ENCODE results near the gene ENG.

The ENG gene

DNA sequence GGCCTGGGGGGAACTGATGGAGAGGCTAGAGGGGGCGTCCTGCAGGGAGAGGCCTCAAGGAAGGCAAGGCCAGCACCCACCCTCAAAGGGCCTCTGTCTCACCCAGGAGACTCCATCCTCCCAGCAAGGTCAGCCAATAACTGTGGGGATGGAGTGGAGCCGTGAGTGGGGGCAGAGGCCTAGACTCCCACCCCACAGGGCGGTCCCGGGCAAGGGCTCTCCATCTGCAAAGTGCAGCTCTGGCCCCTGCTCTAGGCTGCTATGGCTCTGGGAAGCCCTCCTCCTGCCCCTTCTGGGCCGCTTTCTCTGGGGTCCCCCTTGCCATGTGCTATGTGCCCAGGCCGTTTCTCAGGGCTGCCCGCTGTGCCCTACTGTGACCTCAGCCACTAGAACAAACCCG, 37.7 kb downstream of the ENG start:
- DNase-seq (ENCODE audit: extremely low read depth, insufficient read length), result no peak
- no peaks in the 10 kb centered on the region for H3K27me3 ChIP-seq (replicated peaks; ENCODE audit: control insufficient read depth, insufficient read depth, low read length)
- TF ChIP-seq, protein P1, sequence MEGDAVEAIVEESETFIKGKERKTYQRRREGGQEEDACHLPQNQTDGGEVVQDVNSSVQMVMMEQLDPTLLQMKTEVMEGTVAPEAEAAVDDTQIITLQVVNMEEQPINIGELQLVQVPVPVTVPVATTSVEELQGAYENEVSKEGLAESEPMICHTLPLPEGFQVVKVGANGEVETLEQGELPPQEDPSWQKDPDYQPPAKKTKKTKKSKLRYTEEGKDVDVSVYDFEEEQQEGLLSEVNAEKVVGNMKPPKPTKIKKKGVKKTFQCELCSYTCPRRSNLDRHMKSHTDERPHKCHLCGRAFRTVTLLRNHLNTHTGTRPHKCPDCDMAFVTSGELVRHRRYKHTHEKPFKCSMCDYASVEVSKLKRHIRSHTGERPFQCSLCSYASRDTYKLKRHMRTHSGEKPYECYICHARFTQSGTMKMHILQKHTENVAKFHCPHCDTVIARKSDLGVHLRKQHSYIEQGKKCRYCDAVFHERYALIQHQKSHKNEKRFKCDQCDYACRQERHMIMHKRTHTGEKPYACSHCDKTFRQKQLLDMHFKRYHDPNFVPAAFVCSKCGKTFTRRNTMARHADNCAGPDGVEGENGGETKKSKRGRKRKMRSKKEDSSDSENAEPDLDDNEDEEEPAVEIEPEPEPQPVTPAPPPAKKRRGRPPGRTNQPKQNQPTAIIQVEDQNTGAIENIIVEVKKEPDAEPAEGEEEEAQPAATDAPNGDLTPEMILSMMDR (IDR thresholded peaks at IDR 0.05; ENCODE audit: insufficient read depth, low read length, poor library complexity, severe bottlenecking), result no peak
- H3K4me3 ChIP-seq (replicated peaks; ENCODE audit: low read depth, low read length), result no peak overlapping the region
- H3K36me3 ChIP-seq (ENCODE audit: control insufficient read depth, insufficient read depth, low read length), result peaks cover 30% of the 10 kb centered on the region

DNA sequence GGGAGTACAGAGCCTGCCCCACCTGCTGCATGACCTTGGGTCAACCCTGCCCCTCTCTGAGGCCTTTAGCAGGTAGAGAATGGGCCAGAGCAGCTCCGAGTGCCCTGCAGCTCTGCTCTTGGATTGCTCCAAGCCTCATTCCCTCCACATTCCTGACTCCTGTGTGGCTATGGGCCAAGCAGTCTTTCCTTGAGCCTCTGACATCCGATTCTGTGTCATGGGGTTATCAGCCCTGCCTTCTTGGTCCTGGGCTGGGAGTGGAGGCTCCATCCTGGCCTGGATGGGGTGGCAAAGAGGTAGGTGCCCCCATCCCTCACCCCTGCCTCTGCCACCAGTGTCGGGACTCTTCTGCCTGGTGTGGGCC, 38.1 kb downstream of the ENG start:
- no peak for DNase-seq (ENCODE audit: extremely low read depth, insufficient read length)
- H3K27me3 ChIP-seq (replicated peaks; ENCODE audit: control insufficient read depth, insufficient read depth, low read length), result no peaks in the 10 kb centered on the region
- H3K4me3 ChIP-seq (replicated peaks; ENCODE audit: low read depth, low read length), result no peak overlapping the region
- peaks cover 30% of the 10 kb centered on the region for H3K36me3 ChIP-seq (ENCODE audit: control insufficient read depth, insufficient read depth, low read length)
- TF ChIP-seq, protein P1 (IDR thresholded peaks at IDR 0.05; ENCODE audit: insufficient read depth, low read length, poor library complexity, severe bottlenecking), result no peak

DNA sequence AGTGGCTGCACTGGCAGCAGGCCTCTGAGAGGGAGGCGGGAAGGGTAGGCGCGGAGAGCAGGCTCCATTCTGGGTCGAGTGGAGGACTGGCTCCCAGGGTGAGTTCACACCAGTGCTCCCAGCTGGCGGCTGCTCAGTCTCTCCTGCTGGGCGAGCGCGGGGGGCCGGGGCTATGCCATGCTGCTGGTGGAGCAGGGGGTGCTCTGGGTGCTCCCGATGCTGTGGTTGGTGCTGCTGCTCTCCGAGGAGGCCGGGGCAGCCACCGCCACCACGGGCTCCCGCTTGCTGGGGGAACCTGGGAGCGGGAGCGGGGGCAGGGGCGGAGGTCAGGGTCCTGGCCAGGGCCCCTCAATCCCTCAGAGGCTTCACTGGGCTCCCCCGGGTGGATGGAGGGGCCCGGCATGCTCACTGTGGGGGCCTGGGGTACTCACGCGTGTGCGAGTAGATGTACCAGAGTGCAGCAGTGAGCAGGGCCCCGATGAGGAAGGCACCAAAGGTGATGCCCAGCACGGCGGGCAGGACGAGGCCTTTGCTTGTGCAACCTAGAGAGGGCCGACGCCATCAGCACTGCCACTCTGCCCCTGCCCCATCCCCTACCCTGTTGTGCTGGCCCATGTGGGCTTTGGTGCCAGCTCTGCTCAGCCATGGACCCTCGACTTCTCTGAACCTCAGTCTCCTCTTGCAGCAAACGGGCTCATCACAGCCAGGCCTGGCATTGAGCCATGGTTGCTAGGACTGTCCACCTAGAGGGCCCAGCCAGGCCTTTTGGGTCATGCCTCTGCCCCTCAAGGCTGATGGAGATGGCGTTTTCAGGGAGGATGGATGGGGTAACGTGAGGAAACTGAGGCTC, 38.7 kb downstream of the ENG start:
- no peak for DNase-seq (ENCODE audit: extremely low read depth, insufficient read length)
- TF ChIP-seq, protein P1 (IDR thresholded peaks at IDR 0.05; ENCODE audit: insufficient read depth, low read length, poor library complexity, severe bottlenecking), result no peak
- H3K4me3 ChIP-seq (replicated peaks; ENCODE audit: low read depth, low read length), result no peak overlapping the region
- H3K36me3 ChIP-seq (ENCODE audit: control insufficient read depth, insufficient read depth, low read length), result peaks cover 32% of the 10 kb centered on the region
- no peaks in the 10 kb centered on the region for H3K27me3 ChIP-seq (replicated peaks; ENCODE audit: control insufficient read depth, insufficient read depth, low read length)

- Histone ChIP-seq H3K36me3 (ENCODE audit: control insufficient read depth, insufficient read depth, low read length) (peaks cover 37% of the 10 kb centered on the region), H3K4me3 (replicated peaks; ENCODE audit: low read depth, low read length) (no peak overlapping the region), H3K27me3 (replicated peaks; ENCODE audit: control insufficient read depth, insufficient read depth, low read length) (no peaks in the 10 kb centered on the region)
- no peak for DNase-seq (ENCODE audit: extremely low read depth, insufficient read length)
- TF ChIP-seq, protein P1 (IDR thresholded peaks at IDR 0.05; ENCODE audit: insufficient read depth, low read length, poor library complexity, severe bottlenecking), result no peak
These were observed 39.6 kb downstream of the ENG start for GRCh38 chr9:127814619-127815511.

GRCh38 chr9:127813686-127814226, 40.7 kb downstream of the ENG start:
- TF ChIP-seq, protein P1 (IDR thresholded peaks at IDR 0.05; ENCODE audit: insufficient read depth, low read length, poor library complexity, severe bottlenecking), result no peak
- Histone ChIP-seq H3K4me3 (replicated peaks; ENCODE audit: low read depth, low read length) (no peak overlapping the region), H3K36me3 (ENCODE audit: control insufficient read depth, insufficient read depth, low read length) (peaks cover 41% of the 10 kb centered on the region), H3K27me3 (replicated peaks; ENCODE audit: control insufficient read depth, insufficient read depth, low read length) (no peaks in the 10 kb centered on the region)
- no peak for DNase-seq (ENCODE audit: extremely low read depth, insufficient read length)

Data from GM06990 (cell line).